NCI-H748 (cell line): ENCODE measurements around the gene TIMM13.
"Not testable (repeated sequence)": the region's sequence is repeated elsewhere in the genome, so short reads cannot be mapped to it uniquely, and the experiment has no call there.

Experiments used
- DNase-seq: peaks from one replicate; lab custom pipeline; 2025; ENCODE audit not compliant: unreplicated experiment; lab: John Stamatoyannopoulos, UW

The TIMM13 gene

GRCh38 chr19:2432131-2432848, 4.9 kb upstream of the TIMM13 start:
- no peak for DNase-seq

GRCh38 chr19:2431318-2432055, 4.1 kb upstream of the TIMM13 start:
- no peak for DNase-seq

GRCh38 chr19:2429917-2430535, 2.6 kb upstream of the TIMM13 start:
- DNase-seq = no peak

- no peak for DNase-seq
Measured at GRCh38 chr19:2428756-2429711, 1.6 kb upstream of the TIMM13 start.

GRCh38 chr19:2428321-2428690, 920 bp upstream of the TIMM13 start:
- DNase-seq = peak; percentile 58

GRCh38 chr19:2426611-2427428, 566 bp downstream of the TIMM13 start:
- DNase-seq = peak; percentile 49

- no peak for DNase-seq
Measured at GRCh38 chr19:2425622-2426581, 1.5 kb downstream of the TIMM13 start.

GRCh38 chr19:2424686-2425621, 2.4 kb downstream of the TIMM13 start:
- peak; percentile 78 for DNase-seq

GRCh38 chr19:2423915-2424685, 3.3 kb downstream of the TIMM13 start:
- DNase-seq = no peak

- no peak for DNase-seq
Measured at GRCh38 chr19:2423071-2423914, 4.1 kb downstream of the TIMM13 start.

GRCh38 chr19:2421581-2422306, 5.6 kb downstream of the TIMM13 start:
- DNase-seq = no peak

- no peak for DNase-seq
Measured at GRCh38 chr19:2420490-2420889, 6.9 kb downstream of the TIMM13 start.

- no peak for DNase-seq
Measured at GRCh38 chr19:2419754-2420153, 7.6 kb downstream of the TIMM13 start.

GRCh38 chr19:2417881-2418406, 9.4 kb downstream of the TIMM13 start:
- no peak for DNase-seq

GRCh38 chr19:2417436-2417835, 9.9 kb downstream of the TIMM13 start:
- DNase-seq = not testable (repeated sequence)
